ENCODE measurements around the gene NOS2.

- no peak for TF ChIP-seq CTCF (conservative IDR thresholded peaks at IDR 0.05)
- TF ChIP-seq EZH2 (IDR thresholded peaks at IDR 0.05; ENCODE audit: low read depth) = no peak
Observed at GRCh38 chr17:27810902-27811557, 10.7 kb upstream of the NOS2 start.

All from PC-9 (cell line).